H54 (cell line): ENCODE data around the gene CAPN10.

Source experiments
- DNase-seq: peaks from one replicate; pipeline ENCODE4 v3.0.0; 2011; ENCODE audit warnings: low spot score, mixed read lengths; ENCODE audit not compliant: insufficient read length
- FAIRE-seq: peaks from 3 replicates; lab custom pipeline; 2011; peaks lifted over from hg19 to GRCh38; lab: Jason Lieb, UNC
- POLR2A ChIP-seq: IDR thresholded peaks from 2 replicates; pipeline ENCODE4 v1.6.1; 2011; ENCODE audit warnings: low read depth, mild to moderate bottlenecking, low read length

The CAPN10 gene

DNA sequence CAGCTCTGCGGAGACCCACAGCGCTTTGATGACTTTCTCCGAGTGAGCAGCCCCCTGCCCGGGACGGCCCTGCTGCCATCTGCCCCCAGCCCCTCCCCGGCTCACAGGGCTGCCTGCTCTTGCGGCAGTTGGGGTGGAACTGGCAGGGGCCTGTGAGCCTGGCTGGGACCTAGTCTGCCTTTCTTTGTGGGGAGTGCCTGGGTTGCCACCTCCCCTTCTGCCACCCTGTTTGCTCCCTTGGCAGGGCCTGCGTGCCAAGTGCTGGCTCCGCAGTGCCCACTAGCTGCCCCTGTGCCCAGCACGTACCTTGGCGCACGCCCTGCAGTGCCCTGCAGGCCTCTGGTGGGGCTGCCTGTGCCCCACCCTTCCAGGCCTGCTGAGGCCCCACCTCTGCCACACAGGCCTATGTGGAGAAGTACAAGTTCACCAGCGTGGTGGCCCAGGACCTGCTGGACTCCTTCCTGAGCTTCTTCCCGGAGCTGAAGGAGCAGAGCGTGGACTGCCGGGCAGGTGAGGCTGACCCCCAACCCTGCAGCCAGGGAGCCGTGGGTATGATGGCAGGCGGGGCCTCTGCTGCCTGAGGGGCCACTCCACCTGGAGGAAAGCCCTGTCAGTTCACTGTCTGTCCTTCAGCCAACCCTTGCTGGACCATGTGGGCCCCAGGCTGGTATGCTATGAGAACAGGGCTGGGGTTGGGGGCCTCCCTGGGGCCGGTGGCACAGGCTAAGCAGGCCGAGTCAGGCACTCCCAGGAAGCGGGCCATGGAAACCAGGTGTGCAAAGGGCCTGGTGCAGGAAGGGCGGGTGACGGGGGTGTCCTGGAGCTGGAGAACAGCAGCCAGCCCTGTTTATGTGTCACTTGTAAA, 11.2 kb upstream of the CAPN10 start:
- no peak for FAIRE-seq

DNA sequence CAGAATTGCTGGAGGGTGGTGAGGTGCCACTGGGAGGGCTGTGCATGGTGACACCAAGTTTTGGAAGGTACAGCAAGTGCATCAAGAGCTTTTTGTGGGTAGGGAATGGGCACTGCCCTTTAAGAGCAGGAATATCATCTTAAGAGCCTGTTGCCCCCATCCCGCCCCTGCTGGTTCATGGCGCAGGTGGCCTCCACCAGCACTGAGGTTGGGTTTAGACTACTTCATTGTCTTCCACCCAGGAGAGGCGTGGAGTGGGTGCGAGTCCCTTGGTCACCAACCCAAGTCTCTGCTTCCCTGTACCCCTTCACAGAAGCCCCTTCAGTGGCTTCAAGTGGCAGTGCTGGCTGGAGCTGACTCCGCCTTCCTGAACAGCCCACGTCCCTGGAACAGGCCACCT, 10.5 kb upstream of the CAPN10 start:
- no peak for TF ChIP-seq POLR2A
- FAIRE-seq (no peak), DNase-seq (no peak)

More for the DNA sequence above, 11.2 kb upstream of the CAPN10 start:
- DNase-seq, result no peak
- no peak for TF ChIP-seq POLR2A

DNA sequence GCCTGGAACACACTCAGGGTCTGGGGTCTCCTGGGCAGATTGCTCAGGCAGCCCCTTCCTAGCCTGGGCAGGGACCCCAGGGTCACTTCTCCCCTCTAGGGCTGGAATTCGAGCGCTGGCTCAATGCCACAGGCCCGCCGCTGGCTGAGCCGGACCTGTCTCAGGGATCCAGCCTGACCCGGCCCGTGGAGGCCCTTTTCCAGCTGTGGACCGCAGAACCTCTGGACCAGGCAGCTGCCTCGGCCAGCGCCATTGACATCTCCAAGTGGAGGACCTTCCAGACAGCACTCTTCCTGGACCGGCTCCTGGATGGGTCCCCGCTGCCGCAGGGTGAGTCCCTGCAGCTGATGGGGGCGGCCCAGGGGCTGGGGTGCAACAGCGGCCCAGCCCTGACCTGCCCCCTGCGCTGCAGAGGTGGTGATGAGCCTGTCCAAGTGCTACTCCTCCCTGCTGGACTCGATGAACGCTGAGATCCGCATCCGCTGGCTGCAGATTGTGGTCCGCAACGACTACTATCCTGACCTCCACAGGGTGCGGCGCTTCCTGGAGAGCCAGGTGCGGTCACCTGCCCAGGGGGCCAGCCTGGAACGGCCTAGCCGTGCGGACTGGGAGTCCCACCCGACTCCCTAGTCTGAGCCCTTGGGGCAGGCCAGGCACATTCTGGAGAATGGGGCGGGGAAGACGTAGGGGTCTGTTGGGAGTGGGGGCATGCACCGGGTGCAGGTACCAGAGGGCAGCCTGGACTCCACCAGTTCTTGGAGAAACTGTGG, 9.9 kb upstream of the CAPN10 start:
- no peak for DNase-seq
- no peak for FAIRE-seq
- TF ChIP-seq POLR2A, result no peak

DNA sequence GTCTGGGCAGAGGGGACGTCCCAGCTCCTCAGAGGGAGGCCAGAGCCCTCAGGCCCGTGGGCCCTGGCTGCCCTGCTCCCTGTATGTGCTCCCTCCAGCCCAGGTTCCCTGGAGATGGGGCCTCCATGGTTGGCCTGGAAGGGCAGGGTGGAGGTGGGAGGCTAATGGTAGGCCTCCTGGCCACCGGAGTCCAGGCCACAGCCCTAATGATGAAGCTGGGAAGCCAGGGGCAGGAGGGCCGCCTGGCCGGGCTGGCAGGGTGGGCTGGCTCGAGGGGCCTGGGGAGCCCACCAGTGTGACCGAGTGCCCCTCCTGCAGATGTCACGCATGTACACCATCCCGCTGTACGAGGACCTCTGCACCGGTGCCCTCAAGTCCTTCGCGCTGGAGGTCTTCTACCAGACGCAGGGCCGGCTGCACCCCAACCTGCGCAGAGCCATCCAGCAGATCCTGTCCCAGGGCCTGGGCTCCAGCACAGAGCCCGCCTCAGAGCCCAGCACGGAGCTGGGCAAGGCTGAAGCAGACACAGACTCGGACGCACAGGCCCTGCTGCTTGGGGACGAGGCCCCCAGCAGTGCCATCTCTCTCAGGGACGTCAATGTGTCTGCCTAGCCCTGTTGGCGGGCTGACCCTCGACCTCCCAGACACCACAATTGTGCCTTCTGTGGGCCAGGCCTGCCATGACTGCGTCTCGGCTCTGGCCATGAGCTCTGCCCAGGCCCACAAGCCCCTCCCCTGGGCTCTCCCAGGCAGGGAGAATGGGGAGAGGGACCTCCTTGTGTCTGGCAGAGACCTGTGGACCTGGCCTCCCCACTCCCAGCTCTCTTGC, 9.0 kb upstream of the CAPN10 start:
- FAIRE-seq (no peak), DNase-seq (no peak)
- no peak for TF ChIP-seq POLR2A

DNA sequence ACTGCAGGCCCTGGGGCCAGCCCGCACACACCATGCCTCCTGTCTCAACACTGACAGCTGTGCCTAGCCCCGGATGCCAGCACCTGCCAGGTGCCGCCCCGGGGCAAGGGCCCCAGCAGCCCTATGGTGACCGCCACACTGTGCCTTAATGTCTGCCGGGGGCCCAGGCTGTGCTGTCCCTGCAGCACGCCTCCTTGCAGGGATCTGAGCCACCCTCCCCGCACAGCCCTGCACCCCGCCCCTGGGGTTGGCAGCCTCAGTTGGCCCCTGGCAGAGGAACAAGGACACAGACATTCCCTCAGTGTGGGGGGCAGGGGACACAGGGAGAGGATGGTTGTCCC, 8.5 kb upstream of the CAPN10 start:
- TF ChIP-seq POLR2A, result no peak
- no peak for DNase-seq
- FAIRE-seq, result no peak

DNA sequence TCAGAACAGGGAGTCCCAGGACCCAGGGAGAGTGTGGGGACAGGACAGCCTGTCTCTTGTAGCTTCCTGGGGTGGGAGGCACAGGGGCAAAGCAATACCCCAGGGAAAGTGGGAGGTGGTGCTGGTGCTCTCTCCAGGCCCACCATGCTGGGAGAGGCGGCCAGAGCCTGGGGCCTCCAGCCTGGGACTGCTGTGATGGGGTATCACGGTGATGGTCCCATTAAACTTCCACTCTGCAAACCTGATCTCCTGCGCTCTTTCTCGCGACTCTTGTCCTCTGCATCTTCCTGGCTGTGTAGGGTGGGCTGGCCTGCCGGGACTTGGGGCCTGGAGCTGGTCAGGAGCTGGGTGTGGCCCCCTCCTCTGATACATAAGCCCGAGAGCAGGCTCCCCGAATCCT, 8.0 kb upstream of the CAPN10 start:
- TF ChIP-seq POLR2A, result no peak
- no peak for FAIRE-seq
- no peak for DNase-seq

DNA sequence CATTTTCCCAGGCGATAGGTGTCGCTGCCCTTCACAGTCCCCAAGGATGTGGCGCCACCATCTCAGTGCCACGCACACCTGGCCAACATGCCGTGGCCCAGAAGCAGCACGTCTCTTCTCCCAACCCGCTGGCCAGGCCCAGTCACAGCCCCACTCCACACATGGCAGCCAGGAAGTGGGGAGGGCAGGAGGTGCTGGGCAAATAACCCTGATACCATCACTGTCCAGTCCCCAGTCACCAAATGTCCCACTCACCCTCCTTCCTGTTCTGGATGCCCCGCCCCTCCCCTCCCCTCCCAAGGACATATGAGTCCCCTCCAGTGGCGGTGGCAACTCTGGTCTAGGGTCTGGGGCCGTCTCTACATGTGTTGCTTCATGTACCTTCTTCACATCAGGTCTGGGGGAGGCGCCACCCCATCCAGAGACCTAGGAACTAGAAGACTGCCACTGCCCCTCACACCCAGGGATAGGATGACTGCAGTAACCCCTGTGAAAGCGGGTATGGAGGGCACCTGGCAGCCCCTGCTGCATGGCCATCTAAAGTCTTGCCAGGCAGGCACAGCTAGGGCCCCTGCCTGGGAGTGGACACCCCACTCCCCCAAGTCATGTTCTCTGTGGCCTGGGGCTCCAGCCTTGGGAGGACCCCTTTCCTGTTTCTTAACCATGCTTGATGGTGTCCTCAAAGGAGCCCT, 7.3 kb upstream of the CAPN10 start:
- no peak for DNase-seq
- FAIRE-seq, result no peak
- no peak for TF ChIP-seq POLR2A

DNA sequence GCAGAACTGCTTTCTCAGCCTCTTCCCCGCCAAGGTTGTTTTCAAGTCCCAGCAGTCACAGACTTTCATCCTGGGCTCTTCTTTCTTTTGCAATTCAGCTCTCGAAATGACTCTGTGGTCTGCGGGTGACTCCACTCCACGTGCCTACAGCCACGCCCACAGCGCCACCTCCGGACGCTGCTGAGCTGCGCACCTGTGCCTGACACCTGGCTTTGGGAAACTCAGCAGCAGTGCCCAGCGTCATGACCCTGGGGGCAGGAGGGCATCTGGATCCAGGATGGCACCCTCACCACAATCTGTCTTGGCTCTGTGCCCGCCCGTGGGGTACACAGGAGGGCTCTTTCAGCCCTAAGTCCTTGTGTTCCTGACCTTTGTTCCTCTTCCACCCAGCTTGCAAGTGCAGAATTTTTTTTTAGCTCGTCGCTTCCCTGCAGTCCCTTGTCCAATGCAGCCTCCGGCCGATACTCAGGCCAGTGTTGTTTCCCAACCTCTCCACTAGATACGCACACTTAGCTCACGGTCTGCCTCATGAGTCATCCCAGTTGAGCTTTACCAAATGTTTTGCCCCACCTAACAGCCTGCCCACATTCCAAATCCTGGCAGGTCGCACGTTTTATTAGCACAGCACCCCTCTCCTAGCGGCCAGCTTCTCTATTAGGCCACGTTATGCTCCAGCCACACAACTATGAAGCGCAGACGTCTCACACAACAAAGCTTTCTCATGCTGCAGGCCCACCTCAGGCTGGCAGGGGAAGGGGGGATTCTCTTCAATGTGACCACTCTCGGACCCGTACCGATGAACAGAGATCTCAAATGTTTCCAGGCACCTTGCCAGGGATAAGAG, 6.5 kb upstream of the CAPN10 start:
- FAIRE-seq (peak; percentile 94), DNase-seq (peak; percentile 87)
- TF ChIP-seq POLR2A, result no peak

DNA sequence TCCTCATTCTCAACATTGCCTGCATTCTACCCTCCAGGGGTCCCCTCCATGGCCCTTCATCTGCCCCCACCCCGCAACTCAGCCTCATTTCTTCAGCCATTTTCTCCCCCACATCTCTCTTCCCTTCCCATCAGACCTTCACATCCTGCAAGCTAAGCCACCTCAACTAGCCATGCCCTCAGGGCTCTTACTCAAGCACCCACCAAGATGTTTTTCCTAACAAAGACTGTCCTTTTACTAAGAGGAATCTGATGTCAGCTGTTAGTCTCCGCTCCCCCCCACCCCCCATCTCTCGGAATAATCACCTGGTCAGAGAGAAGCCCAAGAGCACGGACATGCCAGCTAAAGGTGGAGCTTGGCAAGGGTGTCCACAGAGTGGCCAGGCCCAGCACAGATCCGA, 4.7 kb upstream of the CAPN10 start:
- DNase-seq (no peak), FAIRE-seq (no peak)
- TF ChIP-seq POLR2A, result no peak

DNA sequence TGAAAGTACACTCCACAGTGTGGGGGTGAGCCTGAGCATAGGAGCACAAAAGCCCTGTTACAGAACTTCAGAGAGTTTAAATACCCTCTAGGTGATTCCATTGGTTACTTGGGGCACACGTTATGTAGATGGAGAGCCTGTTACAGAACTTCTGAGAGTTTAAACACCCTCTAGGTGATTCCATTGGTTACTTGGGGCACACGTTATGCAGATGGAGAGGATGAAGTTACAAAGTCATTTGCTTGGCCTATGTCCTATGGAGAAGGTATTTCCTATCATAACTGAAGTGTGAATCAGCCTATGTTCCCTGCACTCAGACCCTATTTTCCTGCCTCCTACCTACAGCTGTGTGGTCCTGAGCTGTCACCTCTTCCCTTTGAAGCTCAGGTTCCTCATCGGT, 3.8 kb upstream of the CAPN10 start:
- no peak for TF ChIP-seq POLR2A
- FAIRE-seq, result no peak
- no peak for DNase-seq

DNA sequence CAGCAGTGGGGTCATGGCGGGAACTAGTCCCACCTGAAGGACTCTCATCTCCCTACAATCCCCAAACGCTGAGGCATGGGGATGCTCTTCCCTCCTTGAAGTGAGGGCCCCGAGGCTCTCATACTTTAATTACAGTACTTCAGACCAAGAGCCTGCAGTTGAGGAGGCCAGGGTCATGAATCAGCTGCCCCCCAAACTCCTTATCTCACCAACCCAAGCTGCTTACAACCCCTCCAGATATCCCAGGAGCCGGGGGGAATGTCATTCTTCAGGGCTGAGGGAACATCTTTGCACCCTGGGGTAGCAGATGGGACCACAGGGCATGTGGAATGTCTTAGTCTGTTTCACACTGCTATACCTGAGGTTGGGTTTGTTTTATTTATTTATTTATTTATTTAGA, 2.8 kb upstream of the CAPN10 start:
- TF ChIP-seq POLR2A, result no peak
- FAIRE-seq (no peak), DNase-seq (no peak)

DNA sequence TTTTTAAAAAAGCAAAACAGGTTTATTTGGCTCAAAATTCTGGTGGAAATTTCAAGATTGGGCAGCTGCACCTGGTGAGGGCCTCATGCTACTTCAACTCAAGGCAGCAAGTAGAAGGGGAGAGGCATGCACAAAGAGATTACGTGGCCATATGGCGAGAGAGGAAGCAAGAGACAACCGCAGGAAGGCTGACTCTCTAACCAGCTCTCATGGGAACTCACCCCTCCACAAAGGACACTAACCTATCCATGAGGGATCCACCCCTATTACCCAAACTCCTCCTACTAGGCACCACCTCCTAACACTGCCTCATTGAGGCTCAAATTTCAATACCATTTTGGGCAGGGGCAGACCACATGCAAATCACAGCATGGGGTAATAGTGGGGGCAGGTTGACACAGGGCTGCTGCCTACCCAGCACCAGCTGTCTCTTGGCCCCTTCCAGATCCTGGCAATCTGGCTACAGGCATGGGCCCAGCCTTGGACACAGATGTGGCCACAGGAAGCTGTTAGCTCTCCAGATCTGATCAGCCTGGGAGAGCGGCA, 2.0 kb upstream of the CAPN10 start:
- FAIRE-seq (no peak), DNase-seq (no peak)
- TF ChIP-seq POLR2A, result no peak
